Measurements from ENCODE around the gene AFDN. TPM values are rescaled to one million over a fixed set of nuclear protein-coding genes. Genes with fewer than 3 reads are reported as not detected.

The AFDN gene
- total and polyA plus RNA-seq, 2 experiments from 2014 or later, result 66.9 to 200 TPM

GRCh38 chr6:167789358-167789757, 37.4 kb upstream of the AFDN start:
- Histone ChIP-seq H3K9me2 (ENCODE audit: insufficient read depth) (no peaks in the 10 kb centered on the region), H3K36me3 (ENCODE audit: insufficient read depth) (no peaks in the 10 kb centered on the region), H3K4me1 (ENCODE audit: insufficient read depth) (no peaks in the 10 kb centered on the region), H2AFZ (no peak overlapping the region), H3K4me3 (no peak overlapping the region), H3F3A (replicated peaks; ENCODE audit: low read depth) (0 out of 2 replicates have a peak, but pooled peaks cover 2% of the 10 kb centered on the region), H3K27me3 (ENCODE audit: insufficient read depth) (no peaks in the 10 kb centered on the region), H3K27ac (ENCODE audit: low read depth) (no peak overlapping the region), H4K20me1 (replicated peaks; ENCODE audit: insufficient read depth) (no peaks in the 10 kb centered on the region), H3K79me2 (replicated peaks; ENCODE audit: insufficient read depth) (no peaks in the 10 kb centered on the region), H3K4me2 (no peak overlapping the region)
- Mint-ChIP-seq H3K27me3 (ENCODE audit: insufficient read depth, low read depth, poor library complexity) (no peaks in the 10 kb centered on the region), H3K4me1 (peaks cover 16% of the 10 kb centered on the region), H3K9me3 (no peaks in the 10 kb centered on the region), H3K4me3 (no peak overlapping the region), H3K36me3 (ENCODE audit: low read depth) (no peaks in the 10 kb centered on the region), H3K27ac (no peak overlapping the region)
- DNase-seq (ENCODE audit: low spot score), result no peak
- peak; percentile 65 for ATAC-seq
- no peak for TF ChIP-seq ZNF331 (CRISPR knock-in tag; IDR thresholded peaks at IDR 0.05; ENCODE audit: low read depth)

DNA sequence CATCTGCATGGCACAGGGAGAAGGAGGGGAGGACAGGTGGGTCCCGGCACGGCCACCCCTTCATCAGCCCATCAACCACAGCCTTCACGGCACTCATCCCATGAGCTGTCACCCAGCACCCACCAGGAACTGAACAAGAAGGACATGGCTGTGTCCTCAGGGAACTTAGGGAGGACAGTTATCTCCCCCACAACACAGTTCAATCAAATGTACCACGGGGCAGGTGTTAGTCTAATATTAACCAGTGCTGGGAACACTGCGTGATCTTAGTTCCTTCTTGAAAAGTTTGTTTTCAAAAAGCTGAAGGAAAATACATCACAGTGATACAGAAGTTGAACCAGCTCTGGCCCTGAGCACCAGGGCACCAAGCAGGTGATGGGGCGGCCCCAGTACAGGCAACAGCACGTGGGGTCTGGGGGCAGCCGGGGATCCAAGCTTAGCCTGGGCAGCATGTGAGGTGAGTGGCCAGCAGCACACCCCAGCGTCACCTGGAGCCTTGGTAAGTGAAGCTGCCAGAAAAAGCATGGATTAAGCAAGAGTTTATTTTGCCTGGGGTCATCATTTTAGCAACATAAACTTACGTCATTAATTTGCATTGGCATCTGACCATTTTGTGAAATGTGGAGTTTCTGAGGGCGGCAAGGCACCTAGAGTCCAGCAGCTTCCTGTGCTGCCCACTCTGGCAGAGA, 35.5 kb upstream of the AFDN start:
- peaks cover 24% of the 10 kb centered on the region for H3K4me1 Mint-ChIP-seq
- H2AFZ ChIP-seq, result no peak overlapping the region
- H3F3A ChIP-seq (replicated peaks; ENCODE audit: low read depth), result 0 out of 2 replicates have a peak, but pooled peaks cover 2% of the 10 kb centered on the region
- H3K4me1 ChIP-seq (ENCODE audit: insufficient read depth), result no peaks in the 10 kb centered on the region
- H3K27me3 ChIP-seq (ENCODE audit: insufficient read depth), result no peaks in the 10 kb centered on the region
- no peak overlapping the region for H3K4me3 Mint-ChIP-seq
- no peak overlapping the region for H3K27ac ChIP-seq (ENCODE audit: low read depth)
- no peaks in the 10 kb centered on the region for H4K20me1 ChIP-seq (replicated peaks; ENCODE audit: insufficient read depth)
- no peaks in the 10 kb centered on the region for H3K9me3 Mint-ChIP-seq
- H3K4me2 ChIP-seq, result no peak overlapping the region
- H3K36me3 Mint-ChIP-seq (ENCODE audit: low read depth), result no peaks in the 10 kb centered on the region
- H3K27ac Mint-ChIP-seq, result no peak overlapping the region
- peaks cover 2% of the 10 kb centered on the region for H3K27me3 Mint-ChIP-seq (ENCODE audit: insufficient read depth, low read depth, poor library complexity)
- H3K9me2 ChIP-seq (ENCODE audit: insufficient read depth), result no peaks in the 10 kb centered on the region
- H3K36me3 ChIP-seq (ENCODE audit: insufficient read depth), result no peaks in the 10 kb centered on the region
- DNase-seq (ENCODE audit: low spot score), result no peak
- ATAC-seq, result no peak
- no peak overlapping the region for H3K4me3 ChIP-seq
- H3K79me2 ChIP-seq (replicated peaks; ENCODE audit: insufficient read depth), result no peaks in the 10 kb centered on the region
- no peak for TF ChIP-seq ZNF462 (CRISPR knock-in tag; IDR thresholded peaks at IDR 0.05)
- no peak for TF ChIP-seq CREB1 (CRISPR knock-in tag; IDR thresholded peaks at IDR 0.05; ENCODE audit: low read depth)
- TF ChIP-seq JUNB (IDR thresholded peaks at IDR 0.05; ENCODE audit: unreplicated experiment), result no peak
- TF ChIP-seq, protein P1, sequence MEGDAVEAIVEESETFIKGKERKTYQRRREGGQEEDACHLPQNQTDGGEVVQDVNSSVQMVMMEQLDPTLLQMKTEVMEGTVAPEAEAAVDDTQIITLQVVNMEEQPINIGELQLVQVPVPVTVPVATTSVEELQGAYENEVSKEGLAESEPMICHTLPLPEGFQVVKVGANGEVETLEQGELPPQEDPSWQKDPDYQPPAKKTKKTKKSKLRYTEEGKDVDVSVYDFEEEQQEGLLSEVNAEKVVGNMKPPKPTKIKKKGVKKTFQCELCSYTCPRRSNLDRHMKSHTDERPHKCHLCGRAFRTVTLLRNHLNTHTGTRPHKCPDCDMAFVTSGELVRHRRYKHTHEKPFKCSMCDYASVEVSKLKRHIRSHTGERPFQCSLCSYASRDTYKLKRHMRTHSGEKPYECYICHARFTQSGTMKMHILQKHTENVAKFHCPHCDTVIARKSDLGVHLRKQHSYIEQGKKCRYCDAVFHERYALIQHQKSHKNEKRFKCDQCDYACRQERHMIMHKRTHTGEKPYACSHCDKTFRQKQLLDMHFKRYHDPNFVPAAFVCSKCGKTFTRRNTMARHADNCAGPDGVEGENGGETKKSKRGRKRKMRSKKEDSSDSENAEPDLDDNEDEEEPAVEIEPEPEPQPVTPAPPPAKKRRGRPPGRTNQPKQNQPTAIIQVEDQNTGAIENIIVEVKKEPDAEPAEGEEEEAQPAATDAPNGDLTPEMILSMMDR (conservative IDR thresholded peaks at IDR 0.05; ENCODE audit: low read depth in 2 of 2), result no peak
- no peak for TF ChIP-seq EZH2phosphoT487 (IDR thresholded peaks at IDR 0.05; ENCODE audit: unreplicated experiment)
- TF ChIP-seq REST (IDR thresholded peaks at IDR 0.05; ENCODE audit: unreplicated experiment), result no peak
- no peak for TF ChIP-seq ZNF331 (CRISPR knock-in tag; IDR thresholded peaks at IDR 0.05; ENCODE audit: low read depth)
- TF ChIP-seq EZH2 (IDR thresholded peaks at IDR 0.05; ENCODE audit: low read depth, unreplicated experiment), result no peak
- TF ChIP-seq ZNF114 (CRISPR knock-in tag; IDR thresholded peaks at IDR 0.05), result no peak
- TF ChIP-seq STAT1 (IDR thresholded peaks at IDR 0.05; ENCODE audit: unreplicated experiment), result no peak
